Activated CD4-positive, alpha-beta T cell treated with anti-CD3 and anti-CD28 coated beads, Interleukin-2, amount 50 U/mL, for 48 hours (primary cell): ENCODE results near the gene MINAR1.
"Not testable (repeated sequence)": the region's sequence is repeated elsewhere in the genome, so short reads cannot be mapped to it uniquely, and the experiment has no call there.

Source experiments
- DNase-seq, 2 experiments: peaks; one replicate each; pipeline ENCODE4 v3.0.0-alpha.2; 2020

The MINAR1 gene, protein sequence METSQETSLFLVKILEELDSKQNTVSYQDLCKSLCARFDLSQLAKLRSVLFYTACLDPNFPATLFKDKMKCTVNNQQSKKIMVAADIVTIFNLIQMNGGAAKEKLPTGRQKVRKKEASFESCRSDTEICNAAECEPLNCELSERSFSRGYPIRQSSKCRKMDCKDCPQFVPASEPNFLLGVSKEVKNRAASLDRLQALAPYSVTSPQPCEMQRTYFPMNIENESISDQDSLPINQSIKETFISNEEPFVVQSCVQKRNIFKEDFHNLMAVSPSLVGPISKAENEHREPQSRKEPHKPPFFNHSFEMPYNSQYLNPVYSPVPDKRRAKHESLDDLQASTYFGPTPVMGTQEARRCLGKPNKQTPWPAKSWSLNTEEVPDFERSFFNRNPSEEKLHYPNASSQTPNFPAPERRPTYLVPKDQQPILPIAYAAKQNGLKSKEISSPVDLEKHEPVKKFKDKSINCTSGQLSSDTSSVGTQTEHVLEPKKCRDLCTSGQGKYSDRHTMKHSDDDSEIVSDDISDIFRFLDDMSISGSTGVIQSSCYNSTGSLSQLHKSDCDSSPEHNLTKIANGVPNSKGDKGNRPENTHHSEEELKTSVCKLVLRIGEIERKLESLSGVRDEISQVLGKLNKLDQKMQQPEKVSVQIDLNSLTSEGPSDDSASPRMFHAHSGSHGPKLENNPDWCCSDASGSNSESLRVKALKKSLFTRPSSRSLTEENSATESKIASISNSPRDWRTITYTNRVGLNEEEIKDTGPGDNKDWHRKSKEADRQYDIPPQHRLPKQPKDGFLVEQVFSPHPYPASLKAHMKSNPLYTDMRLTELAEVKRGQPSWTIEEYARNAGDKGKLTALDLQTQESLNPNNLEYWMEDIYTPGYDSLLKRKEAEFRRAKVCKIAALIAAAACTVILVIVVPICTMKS

DNA sequence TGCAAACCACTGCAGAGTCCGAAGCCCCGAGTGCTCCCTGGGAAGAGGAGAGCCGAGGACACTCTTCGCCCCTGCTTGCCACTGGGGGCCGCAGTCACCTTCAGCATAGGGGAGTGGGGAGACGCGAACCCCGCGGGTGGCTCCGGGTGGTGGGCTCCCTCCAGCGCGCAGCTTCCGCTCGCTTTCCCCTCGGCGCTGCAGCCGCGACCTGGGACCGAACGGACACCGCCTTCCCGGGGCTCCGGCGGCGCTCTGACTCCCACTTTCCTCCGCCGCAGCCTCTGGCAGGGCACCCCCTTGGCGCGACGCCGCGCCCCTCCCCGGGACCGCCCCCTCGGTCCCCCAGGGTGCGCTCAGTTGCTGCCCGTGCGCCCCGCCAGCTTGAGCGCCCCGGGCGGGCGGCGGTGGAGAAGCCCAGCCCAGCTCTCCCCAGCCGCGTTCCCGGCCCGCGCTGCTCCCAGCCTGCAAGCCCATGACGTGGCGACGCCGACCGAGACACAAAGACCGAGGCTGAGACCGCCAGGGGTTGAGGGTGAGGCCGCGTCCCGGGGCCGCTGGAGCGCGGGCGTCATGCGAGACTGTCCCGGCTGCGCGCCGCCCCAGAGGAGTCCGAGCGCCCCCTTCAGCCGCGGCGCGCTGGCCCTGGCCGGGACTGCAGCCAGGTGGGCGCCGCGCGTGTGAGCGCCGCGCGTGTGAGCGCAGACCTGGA, at the start of gene MINAR1:
Gene MINAR1 (plus strand): TSS at position 701 of the 709 bp plus-strand sequence. CDS start 23,812 bp downstream, outside the sequence.
- DNase-seq, result peak in 1 of 2 experiments; percentile 14

DNA sequence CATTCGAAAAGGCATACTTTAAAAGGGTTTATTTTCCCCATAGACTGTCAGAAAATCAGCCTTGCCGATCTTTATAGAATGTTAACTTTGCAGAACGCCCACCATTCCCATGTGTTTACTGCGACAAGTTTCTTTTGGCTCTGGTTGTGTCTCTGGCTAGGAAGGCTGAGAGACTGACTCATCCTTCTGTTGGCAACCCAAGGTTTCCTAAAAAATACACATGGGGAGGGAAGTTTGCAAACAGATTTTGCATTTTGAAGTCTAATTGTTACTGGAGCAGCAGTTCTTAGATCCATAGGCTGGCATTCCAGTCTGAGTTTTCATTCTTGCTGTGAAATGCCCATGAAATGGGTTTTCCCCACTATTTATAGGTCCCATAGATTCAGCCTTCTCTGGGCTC, 37.9 kb upstream of the MINAR1 start:
- no peak for DNase-seq

DNA sequence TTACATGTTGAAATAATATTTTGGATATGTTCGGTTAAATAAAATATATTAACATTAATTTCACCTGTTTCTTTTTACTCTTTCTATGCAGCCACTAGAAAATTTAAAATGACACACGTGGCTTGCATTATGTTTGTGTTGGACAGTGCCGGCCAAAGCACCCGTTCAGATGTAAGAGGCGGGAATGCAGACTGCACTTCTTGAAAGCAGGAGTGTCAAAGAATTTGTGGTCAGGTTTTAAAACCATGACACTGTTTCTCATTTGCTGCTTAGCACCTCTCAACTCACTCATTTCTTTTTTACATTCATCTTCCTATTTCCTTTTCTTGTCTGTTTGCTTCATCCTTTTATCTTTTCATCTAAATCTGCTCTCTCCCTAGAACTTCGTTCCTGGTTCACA, 35.3 kb upstream of the MINAR1 start:
- DNase-seq, result no peak

DNA sequence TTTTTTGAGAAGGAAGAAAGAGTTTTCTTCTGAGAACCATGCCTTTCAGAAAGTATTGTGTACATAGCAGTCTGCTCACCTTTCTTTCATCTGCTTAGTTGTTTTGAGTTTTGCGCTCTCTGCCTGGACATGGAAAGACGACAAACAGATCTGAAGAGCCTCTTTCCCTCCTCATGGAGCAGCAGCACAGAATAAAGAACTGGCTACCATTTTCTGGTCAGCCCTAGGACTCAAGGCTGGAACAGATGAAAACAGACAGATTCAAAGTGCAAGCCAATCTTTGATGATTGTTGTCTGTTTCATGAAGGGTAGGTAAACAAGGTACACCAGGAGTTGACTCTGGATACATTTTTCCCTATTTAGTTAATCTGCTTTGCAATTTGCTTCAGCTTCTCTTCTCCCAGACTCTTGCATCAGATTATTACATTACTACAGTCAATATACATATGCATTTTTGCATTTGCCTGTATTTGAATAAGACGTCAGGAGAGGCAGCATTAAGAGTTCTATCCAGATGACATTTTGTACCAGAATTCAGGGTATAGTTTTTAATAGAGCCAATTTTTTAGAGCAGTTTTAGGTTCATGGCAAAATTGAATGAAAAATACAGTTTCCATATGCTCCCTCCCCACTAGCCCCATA, 34.7 kb upstream of the MINAR1 start:
- no peak for DNase-seq

DNA sequence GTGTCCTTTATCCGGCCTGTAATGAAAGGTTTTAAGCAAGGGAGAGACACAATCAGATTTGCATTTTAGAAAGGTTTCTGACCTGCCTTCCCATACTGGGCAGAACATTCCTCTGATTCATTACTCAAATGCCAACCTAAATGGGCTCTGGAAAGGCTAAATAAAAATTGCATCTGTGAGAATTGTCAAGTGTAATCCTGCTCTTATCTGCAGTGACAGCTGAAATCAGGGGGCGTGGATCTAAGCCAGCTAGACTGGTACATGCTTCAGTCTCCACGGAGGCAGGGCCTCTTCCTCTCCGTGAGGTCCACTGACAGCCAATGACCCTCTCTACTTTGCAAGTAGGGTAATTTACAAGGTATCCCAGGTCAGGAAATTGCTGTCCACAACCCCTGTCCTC, 32.5 kb upstream of the MINAR1 start:
- DNase-seq, result no peak

DNA sequence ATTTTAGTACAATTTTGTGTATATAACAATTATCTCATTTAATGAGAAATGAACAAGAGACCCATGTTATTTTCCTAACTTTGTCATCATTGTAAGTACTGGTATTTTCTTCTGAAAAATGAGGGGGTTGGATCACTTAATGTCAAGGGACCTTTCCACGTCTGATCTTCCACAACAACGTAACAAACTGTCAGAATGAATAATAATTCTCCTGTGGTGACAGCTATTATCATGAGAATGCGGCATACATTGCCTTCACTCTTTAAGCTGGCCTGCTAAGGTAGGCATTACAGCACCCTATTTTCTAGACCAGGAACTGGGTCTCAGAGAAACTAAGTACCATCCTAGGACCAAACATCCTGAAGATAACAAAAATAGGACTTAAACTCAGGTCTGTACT, 31.5 kb upstream of the MINAR1 start:
- DNase-seq, result no peak

DNA sequence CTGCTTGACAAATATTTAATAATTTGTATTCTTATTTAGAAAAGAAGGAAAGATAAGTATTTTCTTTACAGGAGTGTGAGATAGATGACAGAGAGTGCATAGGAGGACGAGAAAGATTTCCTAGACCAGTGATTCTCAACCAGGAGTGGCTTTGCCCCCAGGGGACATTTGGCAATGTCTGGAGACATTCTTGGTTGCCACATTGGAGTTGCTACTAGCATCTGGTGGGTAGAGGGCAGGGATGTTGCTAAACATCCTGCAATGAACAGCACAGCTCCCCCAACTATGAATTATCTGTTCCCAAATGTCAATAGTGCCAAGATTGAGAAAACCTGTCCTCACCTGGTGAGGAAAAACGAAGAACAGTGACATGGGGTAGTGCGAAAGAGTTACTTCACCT, 30.8 kb upstream of the MINAR1 start:
- DNase-seq, result no peak

DNA sequence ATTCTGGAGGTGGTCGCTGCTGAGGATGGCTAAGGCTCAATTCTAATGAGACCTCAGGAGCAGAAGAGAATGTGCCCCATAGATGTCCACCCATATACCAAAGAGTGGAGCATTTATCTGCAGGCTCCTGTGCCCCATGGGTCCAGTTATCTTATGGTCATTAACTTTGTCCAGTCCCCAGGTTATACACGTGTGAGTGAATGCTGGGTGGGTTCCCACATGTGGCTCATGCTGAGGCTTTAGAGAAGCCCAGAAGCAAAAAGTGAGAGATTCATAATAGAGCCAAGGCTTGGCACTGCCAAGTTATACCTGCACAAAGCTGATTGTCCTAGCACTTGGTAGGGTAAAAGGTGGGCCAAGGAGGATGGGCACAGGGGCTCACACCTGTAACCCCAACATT, 30.0 kb upstream of the MINAR1 start:
- DNase-seq, result no peak

DNA sequence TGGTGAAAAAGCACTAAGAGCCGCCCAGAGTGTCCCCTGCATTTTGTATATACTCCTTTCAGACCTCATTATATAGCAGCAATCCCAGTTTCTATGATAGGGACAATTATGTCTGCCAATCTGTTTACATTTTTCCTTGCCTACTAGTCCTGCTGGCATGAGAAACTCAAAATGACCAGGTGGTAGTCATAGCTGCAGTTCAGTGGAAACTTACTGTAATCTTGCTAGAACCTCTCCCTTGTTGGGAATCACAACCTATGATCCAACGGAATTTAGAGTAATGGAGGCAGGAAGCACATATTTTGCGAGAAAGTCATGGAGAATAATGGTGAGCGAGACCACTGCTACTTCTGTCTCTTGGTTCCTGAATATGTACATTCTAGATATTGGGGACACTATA, 28.6 kb upstream of the MINAR1 start:
- DNase-seq, result no peak

DNA sequence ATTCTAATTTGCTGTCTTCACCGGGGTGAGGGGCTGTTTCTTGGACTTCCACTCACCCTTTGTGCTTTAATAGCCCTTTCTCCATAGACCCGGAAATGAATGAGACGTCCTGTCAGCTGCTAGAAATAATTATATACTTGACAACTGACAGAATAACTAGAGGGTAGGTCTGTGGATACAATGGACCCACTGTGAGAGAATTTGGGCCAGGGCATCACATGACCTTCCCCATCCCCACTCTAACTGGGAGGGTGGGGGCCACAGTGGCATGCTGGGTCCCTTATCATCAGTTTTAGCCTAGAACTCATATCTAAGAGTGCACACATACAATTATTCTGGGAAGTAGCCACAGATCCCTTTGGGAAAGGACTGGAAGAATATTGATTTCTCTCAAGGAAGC, 25.9 kb upstream of the MINAR1 start:
- DNase-seq, result no peak

DNA sequence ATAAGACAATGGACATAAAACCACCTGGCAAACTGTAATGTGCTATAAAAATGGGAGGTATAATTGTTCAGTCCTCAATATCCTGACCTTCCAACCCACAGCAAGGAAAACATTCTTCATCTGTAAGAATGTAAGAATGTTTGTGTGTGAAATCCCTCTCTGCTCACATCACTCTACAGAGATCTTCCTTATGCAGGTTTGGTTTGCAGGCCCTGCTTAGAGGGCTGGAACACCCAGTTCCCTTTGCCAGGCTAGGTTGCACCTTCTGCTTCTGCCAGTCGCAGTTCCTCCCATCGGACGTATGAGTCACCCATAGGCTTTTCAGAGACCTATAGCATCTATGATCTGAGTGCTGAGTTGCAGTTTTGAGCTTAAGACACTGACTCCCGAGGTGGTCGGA, 24.1 kb upstream of the MINAR1 start:
- DNase-seq, result no peak

DNA sequence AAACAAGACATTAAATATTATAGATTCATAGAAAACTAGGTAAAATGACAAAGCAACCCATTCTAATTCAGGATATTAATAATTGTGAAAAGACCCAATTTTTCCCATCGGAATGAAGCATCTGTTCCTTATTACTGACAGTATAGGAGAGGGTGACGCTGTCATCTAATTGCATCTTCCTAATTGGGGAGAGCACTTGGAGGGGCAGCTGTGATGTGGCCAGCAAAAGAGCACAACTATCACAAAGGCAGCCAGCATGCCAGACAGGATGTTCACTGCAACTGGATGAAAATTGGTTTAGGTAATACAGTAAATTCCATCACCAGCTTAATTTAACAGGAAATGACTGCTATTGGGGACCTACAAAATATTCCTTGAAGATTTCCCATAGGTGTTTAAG, 21.9 kb upstream of the MINAR1 start:
- no peak for DNase-seq

DNA sequence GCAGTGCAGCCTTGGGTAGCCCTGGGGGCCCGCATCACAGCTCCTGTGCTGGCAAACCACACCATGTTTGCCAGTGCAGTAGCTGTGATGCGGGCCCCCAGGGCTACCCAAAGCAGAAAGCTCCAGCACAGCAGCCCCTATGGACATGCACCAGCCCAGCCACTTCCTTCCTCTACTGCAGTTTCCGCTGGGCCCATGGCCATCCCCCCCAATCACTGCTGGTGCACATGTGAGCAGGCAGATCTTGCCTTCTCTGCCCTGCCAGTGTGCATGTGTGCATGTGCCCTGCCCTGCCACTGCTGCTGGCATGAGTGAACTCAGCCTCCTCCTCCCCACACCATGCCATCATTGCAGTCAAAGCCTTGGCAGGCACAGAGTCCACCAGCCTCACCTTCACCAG, 20.1 kb upstream of the MINAR1 start:
- DNase-seq, result no peak

DNA sequence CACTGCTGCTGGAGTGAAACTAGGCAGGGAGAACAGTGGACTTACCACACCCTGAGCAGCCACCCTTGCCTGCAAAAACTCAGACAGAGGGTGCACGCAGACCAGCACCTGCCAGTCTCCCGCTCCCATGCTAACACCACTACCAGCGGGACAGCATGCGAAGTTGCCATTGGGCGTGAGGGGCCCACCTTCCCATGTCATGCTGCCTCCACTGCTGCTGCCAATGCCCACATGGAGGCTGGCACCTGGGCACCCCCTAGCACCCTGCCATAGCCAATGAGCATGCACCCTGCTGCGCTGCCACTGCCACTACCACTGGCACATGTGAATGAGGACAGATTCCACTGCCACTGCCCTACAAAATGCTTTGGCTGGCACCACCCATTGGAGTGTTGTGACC, 19.7 kb upstream of the MINAR1 start:
- no peak for DNase-seq

DNA sequence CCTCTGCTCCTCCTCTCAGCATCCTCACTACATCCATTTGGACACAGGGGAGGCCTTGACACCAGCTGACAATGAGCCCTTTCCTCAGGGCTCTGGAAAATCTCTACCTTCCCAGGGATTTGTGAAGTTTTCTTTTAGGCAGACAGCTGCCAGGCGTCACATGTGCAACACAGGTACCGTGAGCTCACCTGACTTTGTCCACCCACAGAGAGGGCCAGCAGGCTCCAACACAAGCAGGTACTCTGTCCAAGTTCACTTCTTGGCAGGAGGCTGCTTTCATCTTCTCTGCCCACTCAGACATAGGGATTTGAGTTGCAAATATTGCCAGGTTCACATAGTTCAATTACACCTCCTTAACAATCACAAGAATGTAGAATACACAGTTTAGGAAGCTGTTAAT, 15.3 kb upstream of the MINAR1 start:
- no peak for DNase-seq

DNA sequence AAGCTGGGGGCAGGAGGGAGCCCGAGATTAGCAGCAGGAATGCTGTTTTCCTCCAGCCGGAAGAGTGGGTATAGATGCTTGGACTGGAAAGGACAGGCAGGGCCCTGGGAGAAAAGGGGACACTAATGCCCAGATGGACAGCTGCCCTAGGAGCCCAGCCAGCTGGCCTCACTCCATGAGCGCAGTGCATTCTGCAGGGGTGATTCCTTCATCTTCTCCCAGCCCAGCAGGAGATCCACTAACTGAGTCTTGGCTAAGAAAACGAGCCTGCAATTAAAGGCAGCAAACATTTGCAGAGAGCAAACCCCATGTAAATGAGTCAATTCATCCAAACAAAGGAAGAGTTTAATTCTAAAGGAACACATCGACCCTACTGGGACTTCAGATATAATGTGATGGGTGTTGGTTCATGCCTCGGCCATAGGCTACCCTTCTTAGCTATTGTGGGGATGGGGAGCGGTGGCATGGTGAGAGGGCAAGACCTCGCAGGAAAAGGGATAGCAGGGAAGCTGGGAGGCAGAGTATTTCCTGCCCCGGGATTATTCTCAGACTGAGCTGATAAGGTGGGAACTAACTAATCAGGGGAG, 13.3 kb upstream of the MINAR1 start:
- DNase-seq, result no peak

DNA sequence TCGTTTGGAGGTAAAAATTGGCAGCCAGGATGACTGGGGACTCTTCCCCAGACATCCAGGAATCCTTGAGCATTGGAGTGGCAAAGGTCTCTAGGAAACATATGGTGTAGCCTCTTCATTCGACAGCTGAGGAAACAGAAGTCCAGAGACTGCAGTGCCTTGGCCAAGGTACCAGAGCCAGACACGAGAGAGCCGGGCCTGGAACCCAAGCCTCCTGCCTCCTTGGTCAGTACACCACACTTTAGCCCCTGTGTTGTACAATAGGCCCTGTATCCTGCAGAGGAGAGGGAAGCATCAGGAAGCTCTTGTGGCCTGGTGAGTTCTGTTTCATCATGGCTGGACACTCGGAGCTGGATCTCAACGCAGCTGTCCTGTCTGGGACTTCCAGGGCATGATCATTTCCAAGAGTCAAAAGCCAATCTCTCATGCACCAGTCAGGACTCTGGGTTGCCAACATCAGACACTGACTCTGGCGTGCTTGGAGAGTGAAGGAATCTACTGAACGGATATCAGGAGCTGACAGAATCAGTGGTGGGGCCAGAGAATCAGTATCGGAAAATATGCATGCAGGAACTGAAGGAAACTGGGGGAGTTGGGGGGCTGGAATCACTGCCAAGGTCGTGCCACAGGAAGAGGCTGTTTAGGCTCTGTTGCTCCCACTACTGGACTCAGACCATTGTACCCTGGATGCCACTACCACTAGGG, 6.4 kb upstream of the MINAR1 start:
- no peak for DNase-seq

DNA sequence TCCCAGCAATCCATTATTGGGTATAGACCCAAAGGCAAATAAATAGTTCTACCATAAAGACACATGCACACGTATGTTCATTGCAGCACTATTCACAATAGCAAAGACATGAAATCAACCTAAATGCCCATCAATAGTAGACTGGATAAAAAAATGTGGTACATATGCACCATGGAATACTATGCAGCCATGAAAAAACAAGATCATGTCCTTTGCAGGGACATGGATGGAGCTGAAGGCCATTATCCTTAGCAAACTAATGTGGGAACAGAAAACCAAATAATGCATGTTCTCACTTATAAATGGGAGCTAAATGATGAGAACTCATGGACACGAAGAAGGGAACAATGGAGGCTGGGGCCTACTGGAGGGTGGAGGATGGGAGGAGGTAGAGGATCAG, 5.2 kb upstream of the MINAR1 start:
- not testable (repeated sequence) for DNase-seq

DNA sequence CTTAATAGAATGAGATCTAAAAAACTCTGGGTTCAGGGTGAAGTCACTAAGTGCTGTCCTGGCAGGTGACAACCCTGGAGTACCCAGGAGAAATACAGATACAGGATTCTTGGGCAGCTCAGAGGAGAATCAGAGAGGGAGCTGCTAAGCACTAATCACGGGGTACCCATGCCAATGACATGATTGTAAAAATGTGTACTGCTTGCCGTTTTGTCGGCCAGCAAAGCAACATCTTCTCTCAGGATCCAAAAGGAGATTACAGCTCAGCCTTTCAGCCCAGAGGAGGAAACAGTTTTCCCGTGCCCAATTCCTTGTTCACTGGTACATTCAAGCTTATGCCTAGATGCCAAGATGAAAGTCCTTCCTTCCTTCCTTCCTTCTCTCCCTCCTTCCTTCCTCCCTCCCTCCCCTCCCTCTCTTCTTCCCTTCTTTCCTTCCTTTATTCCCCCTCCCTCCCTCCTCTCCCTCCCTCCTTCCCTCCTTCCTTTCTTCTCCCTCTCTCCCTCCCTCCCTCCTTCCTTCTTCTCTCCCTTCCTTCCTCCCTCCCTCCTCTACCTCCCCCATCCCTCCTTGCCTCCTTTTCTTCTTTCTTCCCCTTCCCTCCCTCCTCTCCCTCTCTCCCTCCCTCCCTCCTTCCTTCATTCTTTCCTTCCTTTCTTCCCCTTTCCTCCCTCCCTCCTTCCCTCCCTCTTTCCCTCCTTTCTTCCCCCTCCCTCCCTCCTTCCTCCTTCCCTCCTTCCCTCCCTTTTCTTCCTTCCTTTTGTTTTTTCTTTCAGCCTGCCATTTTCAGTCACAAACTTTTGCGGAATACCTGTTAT, 4.1 kb upstream of the MINAR1 start:
- DNase-seq, result no peak

DNA sequence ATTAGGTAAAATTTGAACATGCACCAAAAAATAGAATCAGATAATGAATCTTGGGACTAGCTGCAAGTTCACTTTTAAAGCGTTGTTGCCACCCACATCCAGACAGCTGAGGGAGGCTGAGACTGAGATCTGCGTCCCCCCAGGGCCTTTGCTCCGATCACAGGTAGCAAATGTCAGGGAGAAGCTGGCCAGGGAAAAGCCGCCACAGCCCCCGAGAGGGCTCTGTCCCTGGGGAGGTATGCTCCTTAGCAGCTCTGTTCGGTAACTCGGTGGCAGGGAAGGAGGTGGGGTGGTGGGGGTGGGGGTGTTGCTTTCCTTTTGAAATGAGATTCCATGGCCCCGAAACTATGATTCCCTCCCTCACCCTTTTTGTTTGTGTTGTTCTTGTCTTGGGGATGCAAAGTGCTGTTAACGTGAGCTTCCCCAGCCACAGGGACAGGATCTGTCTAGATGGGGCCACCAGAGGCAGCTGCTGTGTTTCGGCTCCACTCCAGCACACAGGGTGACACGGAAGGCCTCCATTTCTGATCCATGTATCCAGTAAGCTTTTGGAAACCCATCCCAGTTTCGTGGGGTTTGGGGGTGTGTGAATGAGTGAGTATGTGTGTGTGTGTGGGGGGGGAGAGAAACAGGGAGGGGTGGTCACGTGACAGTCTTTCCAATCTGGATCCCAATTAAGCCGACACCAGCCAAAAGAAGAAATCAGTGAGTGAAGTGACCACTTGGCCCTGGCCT, 1.1 kb upstream of the MINAR1 start:
- DNase-seq, result no peak
